HG03442 (cell line): ENCODE measurements around the gene ZNF385D.

Source experiments
- ATAC-seq: cut with Tn5 transposase; IDR thresholded peaks from one replicate; pipeline ENCODE4 v1.9.1; 2021; ENCODE audit warnings: mild to moderate bottlenecking, moderate library complexity; ENCODE audit not compliant: unreplicated experiment

Gene ZNF385D

DNA sequence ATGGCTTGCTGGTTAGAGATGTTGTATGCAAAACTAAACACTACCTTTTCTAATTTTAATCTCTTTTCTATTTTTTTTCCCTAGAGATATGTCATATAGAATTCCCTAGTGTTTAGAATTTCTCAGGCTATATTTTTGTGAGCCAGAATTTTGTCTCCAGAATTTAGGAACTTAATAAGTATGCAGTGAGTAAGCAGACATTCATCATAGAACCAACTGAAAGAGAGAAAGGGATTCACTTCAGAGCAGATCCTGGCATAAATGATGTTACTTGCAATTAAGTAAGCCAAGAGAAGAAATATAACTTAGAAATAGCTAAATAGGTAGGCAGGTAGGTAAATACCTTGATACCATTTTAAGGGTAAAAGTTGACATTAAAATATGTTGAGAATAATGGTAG, 288.9 kb downstream of the ZNF385D start:
- no peak for ATAC-seq

DNA sequence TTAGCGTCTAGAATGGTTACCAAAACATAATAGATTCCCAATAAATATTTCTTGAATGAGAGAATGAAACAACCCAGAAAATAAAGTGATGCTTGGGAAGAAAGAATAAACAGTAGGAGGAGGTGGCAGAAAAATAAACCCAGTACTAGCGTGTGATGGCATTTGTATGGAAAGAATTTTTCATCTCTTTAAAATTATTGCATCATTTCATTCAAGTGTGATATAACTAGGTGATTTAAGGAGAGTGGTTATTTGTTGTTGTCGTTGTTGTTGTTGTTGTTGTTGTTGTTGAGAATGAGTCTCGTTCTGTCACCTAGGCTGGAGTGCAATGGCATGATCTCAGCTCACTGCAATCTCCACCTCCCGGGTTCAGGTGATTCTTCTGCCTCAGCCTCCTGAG, 293.9 kb downstream of the ZNF385D start:
- ATAC-seq: no peak

DNA sequence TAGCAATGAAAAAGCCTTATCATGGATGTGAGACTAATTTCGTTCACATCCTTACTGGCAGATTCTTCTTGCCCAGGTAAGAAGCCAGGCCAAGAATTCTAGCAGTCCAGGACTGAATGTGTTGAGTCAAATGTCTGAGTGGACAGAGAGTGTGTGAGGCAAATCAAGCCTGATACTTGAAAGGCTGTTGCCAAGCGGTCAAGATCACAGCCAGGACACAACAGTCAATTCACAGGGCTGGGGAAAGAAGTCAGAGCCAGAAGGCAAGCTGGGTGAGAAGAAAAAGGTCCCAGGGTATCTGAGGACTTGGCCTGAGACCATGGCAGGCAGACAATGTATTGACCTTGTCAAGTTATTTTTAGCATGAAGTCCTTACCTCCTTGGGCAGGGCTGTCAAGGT, 301.3 kb downstream of the ZNF385D start:
- ATAC-seq: no peak

DNA sequence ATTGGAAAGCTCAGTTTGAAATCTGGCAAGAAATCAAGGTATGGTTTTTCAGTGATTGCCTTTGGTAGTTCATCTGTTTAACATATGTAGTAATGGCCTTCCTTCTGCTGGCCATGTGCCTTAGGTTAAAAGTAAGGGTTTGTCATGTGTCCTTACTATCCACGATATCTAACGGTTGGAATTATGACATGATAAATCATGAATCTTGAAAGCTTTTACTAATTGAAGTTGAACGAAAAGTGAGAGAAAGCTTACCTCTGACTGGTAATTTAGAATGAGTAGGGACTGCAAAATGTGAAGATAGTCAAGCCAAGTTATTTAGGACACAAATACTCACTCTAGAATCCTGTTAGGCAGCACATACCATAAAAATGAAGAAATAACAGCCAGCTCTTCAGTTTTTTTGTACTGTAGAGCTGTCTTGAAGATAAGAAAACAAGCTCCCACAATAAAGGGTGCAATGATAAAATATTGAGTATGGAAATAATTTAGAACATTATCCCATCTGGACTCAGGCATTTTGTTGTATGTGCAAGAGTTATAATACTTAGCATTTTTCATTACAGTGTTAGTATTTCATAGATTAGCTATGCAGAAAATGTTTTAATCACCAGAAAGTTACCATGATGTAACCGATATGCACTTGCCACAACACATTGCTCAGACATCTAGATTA, 303.4 kb downstream of the ZNF385D start:
- ATAC-seq: no peak

DNA sequence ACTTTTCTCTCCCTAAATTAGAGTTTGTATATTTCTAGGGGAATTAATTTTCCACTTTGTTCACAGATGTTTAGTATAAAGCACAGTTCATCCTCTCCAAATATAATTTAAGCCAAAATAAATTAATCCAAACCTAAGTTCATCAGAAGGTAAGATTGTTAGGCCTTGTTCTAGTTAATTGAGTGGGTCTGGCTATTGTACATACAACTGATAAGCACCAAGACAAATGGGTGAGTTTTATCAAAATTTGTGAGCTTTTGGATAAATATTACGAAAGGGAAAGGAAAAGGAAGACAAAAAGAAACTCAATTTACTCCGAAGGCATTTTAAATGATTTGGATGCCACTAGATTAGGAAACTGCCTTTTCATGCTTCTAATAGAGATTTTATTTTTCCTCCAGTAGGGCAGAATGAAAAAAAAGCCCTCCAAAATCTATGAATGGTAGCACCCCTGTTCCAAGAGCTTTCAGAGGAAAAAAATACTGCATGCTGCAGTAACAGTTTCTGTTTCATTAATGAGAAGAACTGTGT, 304.0 kb downstream of the ZNF385D start:
- ATAC-seq: no peak

DNA sequence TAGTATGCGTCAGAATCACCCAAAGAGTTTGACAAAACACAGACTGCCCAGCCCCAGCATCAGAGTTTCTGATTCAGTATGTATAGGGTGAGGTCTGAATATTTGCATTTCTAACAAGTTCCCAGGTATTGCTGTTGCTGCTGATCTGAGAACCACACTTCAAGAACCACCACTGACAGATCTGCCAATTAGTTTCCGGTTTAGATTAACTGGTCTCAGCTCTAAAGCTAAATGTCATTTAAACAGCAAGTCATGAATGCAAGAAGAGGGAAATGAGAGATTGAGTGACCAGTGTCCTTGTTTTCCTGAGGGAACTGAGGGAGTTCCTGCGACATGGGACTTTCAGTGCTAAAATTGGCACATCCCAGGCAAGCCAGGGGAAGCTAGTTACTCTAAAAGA, 305.0 kb downstream of the ZNF385D start:
- ATAC-seq: no peak

DNA sequence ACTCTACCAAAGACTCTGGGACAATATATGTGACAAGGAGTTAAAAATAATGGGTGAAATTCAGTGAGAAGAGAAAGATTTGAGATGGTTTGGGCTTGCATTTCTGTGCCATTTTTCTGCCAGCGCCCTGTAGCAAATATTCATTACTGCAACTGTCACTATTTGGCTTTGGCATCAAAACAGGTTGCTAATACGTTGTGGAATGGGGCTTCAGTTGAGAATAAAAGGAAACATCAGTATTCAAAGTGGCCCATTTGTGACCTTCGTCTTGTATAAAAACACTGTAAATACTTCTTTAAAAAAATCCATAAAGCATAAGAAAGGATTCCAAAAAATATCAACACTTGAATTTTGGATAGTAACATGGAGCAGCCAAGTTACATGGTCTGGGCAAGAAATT, 309.2 kb downstream of the ZNF385D start:
- ATAC-seq: no peak

DNA sequence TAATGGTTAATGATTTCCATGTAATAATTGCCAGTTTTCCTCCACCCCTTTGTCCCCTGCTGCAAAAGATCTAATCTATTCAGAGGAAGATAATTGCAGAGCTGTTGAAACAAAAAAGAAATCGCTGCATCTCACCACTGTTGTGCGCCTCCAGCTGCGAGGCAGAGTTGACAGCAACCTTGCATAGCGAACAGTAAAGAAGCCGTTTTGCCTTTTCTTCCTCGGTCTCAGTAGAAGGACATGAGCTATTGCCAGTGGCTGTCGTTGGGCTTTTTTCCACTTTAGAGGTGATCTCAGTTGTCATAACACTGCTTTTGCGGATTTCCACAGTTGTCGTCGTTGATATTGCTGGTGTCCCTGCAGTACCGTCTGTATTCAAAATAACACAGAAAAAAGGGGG, 314.2 kb downstream of the ZNF385D start:
- no peak for ATAC-seq

DNA sequence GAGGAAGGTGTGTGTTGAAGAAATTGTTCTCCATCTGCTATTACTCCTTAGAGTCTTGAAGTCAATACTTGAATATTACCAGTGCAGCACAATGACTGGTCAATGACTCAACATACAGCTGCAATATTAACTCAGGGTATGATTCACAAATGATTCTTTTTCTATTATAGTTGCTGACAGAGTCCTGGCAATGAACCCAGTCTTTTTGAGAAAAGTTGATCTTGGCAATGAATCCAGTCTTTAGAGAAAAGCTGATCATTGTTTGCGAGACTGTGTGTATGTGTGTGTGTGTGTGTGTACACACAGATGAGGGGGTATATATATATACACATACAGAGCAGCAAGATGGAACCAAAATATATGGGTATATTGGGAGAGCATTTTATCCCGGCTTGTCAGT, 315.1 kb downstream of the ZNF385D start:
- no peak for ATAC-seq

DNA sequence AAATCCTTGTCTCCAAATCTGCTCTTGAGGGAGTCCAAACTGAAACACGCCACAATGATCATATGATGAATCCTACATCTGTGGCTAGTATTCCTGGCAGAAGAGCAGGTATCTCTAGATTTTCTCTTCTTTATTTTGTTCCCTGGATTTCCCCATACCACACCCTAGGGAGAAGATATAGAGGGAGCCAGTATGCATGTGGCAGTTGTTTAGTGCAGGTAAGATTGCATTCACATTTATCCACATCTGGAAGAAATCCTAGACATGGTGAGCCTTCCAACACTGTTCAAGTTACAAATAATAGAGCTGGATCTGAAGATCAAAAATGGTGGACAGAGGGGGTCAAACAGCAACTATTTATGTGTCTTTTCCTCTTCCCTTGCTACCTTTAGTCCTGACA, 316.7 kb downstream of the ZNF385D start:
- no peak for ATAC-seq

DNA sequence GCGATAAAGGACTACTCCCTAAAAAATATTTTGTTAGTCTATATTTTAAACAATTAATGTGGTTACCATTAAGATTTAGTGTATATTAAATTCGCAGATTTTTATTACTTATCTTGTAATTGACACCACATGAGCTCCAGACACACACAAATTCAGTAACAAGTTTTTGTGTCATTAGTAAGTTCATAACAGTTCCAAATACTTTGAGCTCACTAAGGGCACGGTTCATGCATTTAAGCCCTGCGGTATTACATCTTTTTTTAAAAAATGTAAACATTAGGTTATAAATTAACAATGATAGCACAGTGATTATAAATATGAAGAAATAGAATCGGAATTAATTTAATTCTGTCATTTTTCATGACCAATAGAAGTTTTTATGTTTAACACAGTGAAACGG, 317.3 kb downstream of the ZNF385D start:
- no peak for ATAC-seq

DNA sequence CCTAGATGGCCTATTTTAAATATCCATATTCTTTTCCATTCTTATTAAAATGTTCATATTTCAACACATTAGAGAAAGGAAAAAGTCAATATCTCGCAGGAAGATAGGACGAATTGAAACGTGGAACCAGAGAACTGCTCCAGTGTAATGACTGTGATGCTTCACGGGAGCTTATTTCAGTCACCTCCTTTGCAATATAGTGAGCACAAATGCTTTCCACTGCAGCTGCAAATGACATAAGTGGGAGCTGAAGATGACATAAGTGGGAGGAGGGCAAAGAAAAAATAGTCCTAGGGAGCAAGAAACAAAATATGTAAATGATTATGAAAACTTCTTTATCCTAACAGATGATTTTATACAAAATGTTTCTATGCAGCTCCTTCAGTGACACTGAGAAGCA, 324.1 kb downstream of the ZNF385D start:
- no peak for ATAC-seq

DNA sequence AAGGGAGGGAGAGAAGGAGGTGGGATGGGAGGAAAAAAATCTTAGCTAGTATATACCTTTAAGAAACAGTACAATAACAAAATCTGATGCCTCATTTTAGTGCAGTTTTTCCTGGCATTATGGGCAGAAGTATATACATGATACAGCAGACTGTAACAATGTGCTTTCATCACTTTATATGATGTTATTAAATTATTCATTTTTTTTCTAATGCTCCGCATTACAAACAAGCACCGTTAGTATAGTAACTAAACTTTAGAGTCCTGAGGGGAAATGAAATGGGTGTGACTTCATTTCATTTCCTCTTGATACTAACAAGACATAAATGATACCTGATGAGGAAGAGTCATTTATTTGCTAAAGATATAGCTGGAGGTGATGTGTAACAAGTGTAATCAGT, 325.3 kb downstream of the ZNF385D start:
- ATAC-seq: no peak

DNA sequence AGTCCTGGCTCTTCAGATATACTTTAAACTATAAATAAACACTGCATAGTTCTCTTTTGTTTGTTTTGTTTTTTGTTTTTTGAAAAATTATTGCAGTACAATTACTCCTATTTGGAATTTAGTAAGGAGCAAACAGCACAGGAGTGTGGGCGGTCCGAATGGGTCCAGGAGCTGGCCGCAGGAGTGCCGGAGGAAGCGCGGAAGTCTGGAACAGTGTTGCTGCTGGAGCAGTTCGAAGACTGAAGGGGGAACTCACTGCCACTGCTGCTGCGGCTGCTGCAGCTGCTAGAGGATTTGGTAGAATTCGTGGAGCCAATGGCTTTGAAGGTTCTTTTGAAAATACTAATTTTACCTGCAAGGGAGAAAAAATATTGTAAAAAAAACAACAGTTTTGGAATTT, 329.9 kb downstream of the ZNF385D start:
- ATAC-seq: no peak

DNA sequence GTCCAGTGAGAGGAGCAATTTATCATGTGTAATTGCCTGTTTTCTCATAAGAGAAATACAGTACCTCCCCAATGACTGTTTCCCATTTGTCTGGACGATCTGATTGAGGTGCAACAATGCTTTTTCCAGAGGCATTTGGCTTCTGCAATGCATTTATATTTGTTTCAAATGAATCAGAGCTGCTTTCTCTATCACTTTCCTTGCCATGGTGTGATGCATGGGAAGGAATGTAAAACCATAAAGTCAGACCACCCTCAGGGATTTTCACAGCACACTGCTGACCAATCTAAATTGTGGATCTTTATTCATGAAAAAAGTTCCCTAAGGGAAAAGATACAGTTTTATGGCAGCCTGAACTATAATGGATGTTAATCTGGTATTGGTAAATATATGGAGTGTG, 333.0 kb downstream of the ZNF385D start:
- no peak for ATAC-seq

DNA sequence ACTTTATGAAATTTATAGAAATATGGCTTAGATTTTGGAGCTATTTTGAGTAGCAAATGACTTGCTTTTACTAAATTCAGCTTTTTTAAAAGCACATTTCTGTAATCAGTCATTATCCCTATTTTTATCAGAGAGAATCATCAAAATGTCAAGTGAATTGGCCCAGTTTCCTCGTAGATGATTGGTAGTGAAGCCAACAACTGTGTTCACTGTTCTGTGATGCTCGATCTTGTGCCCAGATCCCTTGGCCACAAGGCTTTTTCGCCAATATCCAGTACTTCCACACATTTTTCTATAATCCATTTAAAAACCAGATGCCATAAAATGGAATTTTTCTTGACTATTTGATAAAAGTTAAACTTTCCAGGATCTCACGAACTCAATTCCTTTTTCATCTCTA, 336.5 kb downstream of the ZNF385D start:
- ATAC-seq: no peak

DNA sequence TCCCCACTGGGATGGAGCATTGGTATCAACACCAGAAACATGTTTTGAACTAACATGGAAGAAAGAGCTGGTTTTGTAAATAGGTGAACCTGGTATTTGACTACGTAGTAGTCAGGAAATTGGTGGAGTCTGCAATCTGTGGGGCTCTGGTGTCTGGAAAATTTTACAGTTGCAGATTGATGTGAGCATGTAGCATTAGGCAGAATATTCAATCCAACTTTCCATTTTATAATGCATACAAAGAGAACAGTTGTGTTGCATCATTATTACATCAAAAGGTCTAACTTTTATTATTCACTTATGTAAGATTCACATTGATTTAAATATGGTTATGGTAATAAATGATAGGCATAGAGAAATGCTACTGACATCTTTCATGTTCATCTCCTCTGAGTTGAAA, 340.0 kb downstream of the ZNF385D start:
- no peak for ATAC-seq

DNA sequence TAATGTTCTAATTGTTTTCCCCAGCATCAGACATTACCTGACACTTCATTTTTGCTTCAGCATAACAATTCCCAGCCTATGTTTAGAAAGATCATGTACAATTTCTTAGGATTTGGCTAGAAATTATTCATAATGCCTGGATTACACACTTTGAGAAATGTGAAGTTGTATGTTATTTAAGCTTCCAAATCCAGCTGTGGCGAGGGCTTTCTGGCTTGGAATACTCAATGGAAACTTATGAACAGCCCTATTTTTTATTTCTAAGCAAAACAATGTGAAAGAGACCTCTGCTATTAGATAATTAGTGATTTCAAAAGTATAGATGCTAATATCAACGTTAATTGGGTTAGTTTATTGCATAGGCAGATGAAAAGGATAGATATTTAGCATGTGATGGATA, 341.6 kb downstream of the ZNF385D start:
- ATAC-seq: no peak

DNA sequence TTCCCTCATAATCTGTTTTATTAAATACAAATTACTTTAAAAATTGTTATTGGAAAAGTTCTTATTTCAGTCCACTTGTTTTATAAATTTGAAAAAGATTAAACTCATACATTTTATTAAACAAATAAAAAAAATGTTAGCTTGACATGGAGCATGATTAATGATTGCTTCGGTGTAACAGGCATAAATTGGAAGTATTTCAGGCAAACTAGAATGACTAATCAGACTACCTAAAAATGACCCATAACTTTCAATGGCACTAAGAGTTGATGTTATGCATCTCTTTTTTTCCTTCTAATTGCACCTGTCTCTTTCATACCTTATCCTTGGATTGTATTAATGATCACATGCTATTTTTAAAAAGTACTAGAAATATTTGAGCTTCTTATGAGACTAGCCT, 343.3 kb downstream of the ZNF385D start:
- ATAC-seq: no peak

DNA sequence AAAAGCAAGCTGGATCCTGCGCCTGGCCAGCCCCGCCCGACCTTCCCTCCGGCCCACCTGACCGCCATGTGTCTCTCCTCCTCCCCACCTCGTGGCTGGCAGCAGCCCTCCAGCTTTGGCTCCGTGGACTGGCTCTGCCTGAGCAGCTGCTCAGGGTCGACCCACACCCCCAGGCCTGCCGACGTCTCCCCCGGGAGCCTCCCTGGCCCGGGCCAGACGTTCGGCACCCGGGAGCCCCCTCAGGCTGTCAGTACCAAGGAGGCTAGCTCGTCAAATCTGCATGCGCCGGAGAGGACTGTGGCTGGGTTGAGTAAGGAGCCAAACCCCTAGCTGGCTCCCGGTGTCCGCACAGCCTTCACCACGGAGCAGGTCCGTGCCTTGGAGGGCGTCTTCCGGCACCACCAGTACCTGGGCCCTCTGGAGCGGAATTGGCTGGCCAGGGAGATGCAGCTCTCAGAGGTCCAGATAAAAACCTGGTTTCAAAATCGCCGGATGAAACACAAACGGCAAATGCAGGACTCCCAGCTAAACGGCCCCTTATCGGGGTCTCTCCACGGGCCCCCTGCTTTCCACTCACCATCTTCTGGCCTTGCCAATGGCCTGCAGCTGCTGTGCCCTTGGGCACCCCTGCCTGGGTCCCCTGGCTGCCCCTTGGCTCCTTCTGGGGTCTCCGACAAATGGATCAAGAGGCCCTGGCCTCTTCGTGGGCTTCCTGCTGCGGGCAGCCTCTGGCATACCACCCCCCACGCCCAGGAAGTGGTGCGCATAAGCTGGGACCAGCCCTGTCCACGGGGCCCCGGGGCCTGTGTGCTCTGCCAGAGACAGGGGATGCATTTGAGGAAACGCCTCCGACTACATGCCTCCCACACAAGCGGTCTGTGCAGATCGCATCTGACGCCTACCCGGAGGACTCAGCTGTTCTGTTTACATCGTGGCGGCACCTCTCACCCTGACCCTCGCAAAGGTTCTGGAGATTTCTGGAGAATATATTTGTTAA, 345.0 kb downstream of the ZNF385D start:
- no peak for ATAC-seq

DNA sequence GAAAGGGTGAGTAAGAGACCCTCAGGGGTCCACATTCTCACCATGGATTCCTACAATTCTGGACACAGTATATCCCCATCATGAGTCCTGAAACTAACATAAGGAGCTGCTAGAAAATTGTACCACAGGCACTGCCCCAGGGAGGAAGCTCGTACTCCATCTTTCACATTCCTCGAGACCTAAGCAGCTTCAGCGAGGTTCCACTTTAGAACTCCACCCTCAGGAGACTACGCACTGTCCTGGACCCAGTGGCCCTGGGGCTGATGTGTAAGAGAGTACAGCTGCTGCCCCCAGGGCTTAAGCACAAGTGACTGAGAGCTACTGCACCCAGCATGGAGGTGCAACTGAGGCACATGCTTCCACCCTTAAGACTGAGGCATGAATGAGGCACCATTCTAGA, 352.5 kb downstream of the ZNF385D start:
- ATAC-seq: no peak

DNA sequence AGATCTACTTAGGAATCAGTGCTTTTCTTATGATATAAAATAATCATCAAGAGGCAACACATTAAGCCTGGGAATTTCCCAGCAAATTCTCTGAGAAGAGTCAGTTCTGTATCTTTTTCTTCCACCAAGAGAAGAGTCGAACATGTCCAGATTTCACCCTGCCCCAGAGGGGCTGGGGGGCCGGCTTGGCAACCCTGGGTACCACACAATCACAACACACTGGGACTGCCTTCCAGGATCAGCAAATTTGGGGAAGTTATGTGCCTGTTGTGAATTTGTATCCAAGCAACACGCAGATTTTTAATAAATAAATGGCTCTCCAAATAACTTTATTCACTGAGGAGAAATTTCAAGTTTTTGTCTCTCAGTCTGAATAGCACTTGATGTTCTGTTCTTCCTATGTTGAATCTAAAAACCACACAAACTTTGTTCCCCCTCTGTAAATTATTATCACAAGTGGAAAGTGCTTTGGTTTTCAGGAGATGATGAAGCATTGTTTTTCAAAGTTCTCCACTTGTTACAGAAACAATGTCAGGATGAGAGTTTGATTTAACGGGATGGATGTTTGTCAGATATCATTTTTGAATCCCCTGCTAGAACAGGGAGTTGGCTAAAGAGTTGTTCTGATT, 357.2 kb downstream of the ZNF385D start:
- no peak for ATAC-seq
